T-cell (primary cell): ENCODE measurements around the gene NTM. TPM values are rescaled to one million over a fixed set of nuclear protein-coding genes. Genes with fewer than 3 reads are reported as not detected.

Experiments
- ATAC-seq, 4 experiments: fragments of 200-7000 bp in 3 of 4; fragments of 150-1000 bp in 1 of 4; cut with Tn5 transposase; replicated peaks in 1 of 4; 1 replicate in 3 of 4; 2 replicates in 1 of 4; pipeline ENCODE4 v1.10.0; 2021; ENCODE audit warnings: moderate library complexity in 3 of 4, mild to moderate bottlenecking in 2 of 4, moderate number of reproducible peaks in 1 of 4
- CTCF ChIA-PET, 2 donors: fragments of 300-600 bp; sonication (Branson Sonifier 250); formaldehyde crosslinking; loops; one replicate each; lab custom pipeline; 2022; ENCODE audit warnings: antibody characterized with exemption in 2 of 2; lab: Charles Lee
- POLR2A ChIA-PET, 2 donors: fragments of 300-600 bp; sonication (Branson Sonifier 250); formaldehyde crosslinking; loops; one replicate each; lab custom pipeline; 2022; ENCODE audit warnings: antibody characterized with exemption in 2 of 2; lab: Charles Lee
- DNase-seq, 35 experiments: peaks; one replicate each; pipeline versions ENCODE4 v3.0.0 to v3.0.0-alpha.2; 2013 to 2023
- H3K27ac ChIP-seq: one replicate; pipeline ENCODE4 v1.5.1; 2013; ENCODE audit warnings: low read length
- H3K27me3 ChIP-seq, 2 experiments: replicated peaks in 1 of 2; 1 replicate in 1 of 2; 2 replicates in 1 of 2; pipeline versions ENCODE4 v1.6.1 to v1.7.0; 2013; ENCODE audit warnings: low read length in 1 of 2, mixed read lengths in 1 of 2; ENCODE audit not compliant: control insufficient read depth in 2 of 2, insufficient read depth in 2 of 2; ENCODE audit errors: extremely low read depth in 1 of 2
- H3K36me3 ChIP-seq, 2 donors: 1 replicate in 1 of 2; 2 replicates in 1 of 2; pipeline versions ENCODE4 v1.6.1 to v1.7.0; 2013; ENCODE audit warnings: low read length in 1 of 2; ENCODE audit not compliant: control insufficient read depth in 2 of 2, insufficient read depth in 1 of 2; ENCODE audit errors: extremely low read depth in 1 of 2
- H3K4me1 ChIP-seq, 2 experiments: 1 replicate in 1 of 2; 2 replicates in 1 of 2; pipeline versions ENCODE4 v1.6.1 to v1.7.0; 2013; ENCODE audit warnings: low read length in 2 of 2, mixed read lengths in 1 of 2; ENCODE audit not compliant: insufficient read depth in 2 of 2, control insufficient read depth in 1 of 2; ENCODE audit errors: extremely low read depth in 1 of 2
- H3K4me3 ChIP-seq, 2 donors: 1 replicate in 1 of 2; 2 replicates in 1 of 2; pipeline versions ENCODE4 v1.5.1 to v1.7.0; 2013; ENCODE audit warnings: mild to moderate bottlenecking in 2 of 2, low read length in 1 of 2, moderate library complexity in 1 of 2; ENCODE audit not compliant: control insufficient read depth in 1 of 2; ENCODE audit errors: extremely low read depth in 1 of 2
- H3K9me3 ChIP-seq: 2 replicates; pipeline ENCODE4 v1.7.0; 2013
- H3K27ac Mint-ChIP-seq, 2 donors: one replicate each; pipeline ENCODE4 v1.8.0; 2020 to 2021; ENCODE audit warnings: mild to moderate bottlenecking in 2 of 2, mixed read lengths in 2 of 2
- H3K27me3 Mint-ChIP-seq, 2 donors: one replicate each; pipeline ENCODE4 v1.8.0; 2021 to 2022; ENCODE audit warnings: mixed read lengths in 2 of 2
- H3K36me3 Mint-ChIP-seq: one replicate; pipeline ENCODE4 v1.8.0; 2021; ENCODE audit warnings: mixed read lengths
- H3K4me1 Mint-ChIP-seq, 3 donors: one replicate each; pipeline ENCODE4 v1.8.0; 2020 to 2022; ENCODE audit warnings: mixed read lengths in 3 of 3, mild to moderate bottlenecking in 1 of 3
- H3K4me3 Mint-ChIP-seq, 3 donors: one replicate each; pipeline ENCODE4 v1.8.0; 2020 to 2022; ENCODE audit warnings: mild to moderate bottlenecking in 3 of 3, mixed read lengths in 3 of 3, moderate library complexity in 3 of 3
- H3K9me3 Mint-ChIP-seq, 3 donors: one replicate each; pipeline ENCODE4 v1.8.0; 2020 to 2022; ENCODE audit warnings: mixed read lengths in 3 of 3
- WGBS: methylation state at CpG from one replicate; pipeline ENCODE4 v1.1.5; 2013; ENCODE audit warnings: missing lambda C conversion rate; ENCODE audit not compliant: insufficient coverage; 5-methylcytosine and 5-hydroxymethylcytosine counted together
- total RNA-seq, 35 experiments: library from RNA in 6 of 35; stranded (reverse) in 6 of 35; fragments of 120-200 nt in 1 of 35; gene quantifications; one replicate each; pipeline versions ENCODE4 v1.2.1 to v1.2.4 and lab custom pipeline; 2013 to 2026

The NTM gene
- total RNA-seq, 5 donors from 2014 or later (not counting 1 experiment from before 2014, with no cell fraction given) = not detected

DNA sequence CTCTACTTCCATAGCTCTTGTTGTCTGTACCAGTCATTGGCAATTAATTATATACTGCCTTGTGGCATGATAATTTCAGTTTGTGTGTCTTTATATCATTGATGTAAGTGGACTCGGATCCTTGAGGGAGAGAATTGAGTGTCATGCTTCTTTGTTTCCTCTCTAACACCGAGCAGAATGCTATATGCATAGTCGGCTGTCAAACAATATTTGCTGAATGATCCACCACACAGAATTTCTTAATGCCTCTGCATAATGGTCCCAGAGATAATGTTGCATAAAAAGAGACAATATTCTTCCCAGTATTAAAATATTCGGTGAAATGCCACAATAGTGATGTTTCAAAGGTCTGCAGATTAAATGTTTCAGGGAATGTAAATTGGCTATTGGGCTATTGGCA lies 664.8 kb downstream of the NTM start:
- no peaks in the 10 kb centered on the region for H3K4me1 ChIP-seq
- DNase-seq (no peak), ATAC-seq (no peak)
- ChIA-PET POLR2A (no interaction called here), CTCF (no interaction called here)
- H3K27me3 ChIP-seq = no peaks in the 10 kb centered on the region
- Mint-ChIP-seq H3K27me3 (no peaks in the 10 kb centered on the region), H3K4me1 (no peaks in the 10 kb centered on the region), H3K36me3 (no peaks in the 10 kb centered on the region), H3K9me3 (peaks cover 0 to 10% (median 0%) of the 10 kb centered on the region in 3 donors), H3K4me3 (no peak overlapping the region), H3K27ac (no peak overlapping the region)
- H3K36me3 ChIP-seq = no peaks in the 10 kb centered on the region
- no peaks in the 10 kb centered on the region for H3K9me3 ChIP-seq
- WGBS = 49% methylated on average over 2 of the region's 4 CpGs
- no peak overlapping the region for H3K4me3 ChIP-seq
- no peak overlapping the region for H3K27ac ChIP-seq

DNA sequence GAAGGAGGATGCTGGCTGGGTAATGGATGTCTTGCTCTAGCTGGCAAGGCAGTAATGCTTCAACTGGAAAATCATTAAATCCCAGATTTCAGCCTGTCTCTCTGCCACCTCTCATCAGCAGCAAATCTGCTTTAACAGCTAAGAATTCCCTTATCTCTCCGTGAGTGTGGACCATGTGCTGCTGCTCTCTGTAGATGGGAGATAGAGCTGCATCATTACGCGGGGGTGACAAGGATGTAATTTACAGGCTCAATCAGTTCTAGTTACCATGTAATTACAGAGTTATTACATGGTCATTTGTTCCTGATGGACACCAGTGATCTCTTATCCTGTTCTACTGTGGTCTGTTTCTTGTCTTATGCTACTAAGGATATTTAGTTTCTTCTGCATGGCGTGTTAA lies 665.4 kb downstream of the NTM start:
- no peak overlapping the region for H3K4me3 Mint-ChIP-seq
- no peaks in the 10 kb centered on the region for H3K4me1 ChIP-seq
- no peaks in the 10 kb centered on the region for H3K27me3 Mint-ChIP-seq
- ChIA-PET POLR2A (no interaction called here), CTCF (no interaction called here)
- H3K36me3 Mint-ChIP-seq = no peaks in the 10 kb centered on the region
- H3K9me3 ChIP-seq = no peaks in the 10 kb centered on the region
- H3K9me3 Mint-ChIP-seq = peaks cover 0 to 10% (median 0%) of the 10 kb centered on the region in 3 donors
- no peak for DNase-seq
- H3K36me3 ChIP-seq = no peaks in the 10 kb centered on the region
- no CpG with 5 or more reads among the region's 4 CpGs for WGBS
- H3K27ac ChIP-seq = no peak overlapping the region
- no peak overlapping the region for H3K4me3 ChIP-seq
- H3K27ac Mint-ChIP-seq = no peak overlapping the region
- no peaks in the 10 kb centered on the region for H3K4me1 Mint-ChIP-seq
- no peaks in the 10 kb centered on the region for H3K27me3 ChIP-seq
- no peak for ATAC-seq

- Histone ChIP-seq H3K27ac (no peak overlapping the region), H3K36me3 (no peaks in the 10 kb centered on the region), H3K27me3 (no peaks in the 10 kb centered on the region), H3K4me1 (no peaks in the 10 kb centered on the region), H3K9me3 (no peaks in the 10 kb centered on the region), H3K4me3 (no peak overlapping the region)
- peaks cover 0 to 8% (median 0%) of the 10 kb centered on the region in 3 donors for H3K9me3 Mint-ChIP-seq
- H3K36me3 Mint-ChIP-seq = no peaks in the 10 kb centered on the region
- no peak overlapping the region for H3K27ac Mint-ChIP-seq
- ATAC-seq (no peak), DNase-seq (no peak)
- CTCF ChIA-PET = no interaction called here
- no CpG with 5 or more reads among the region's 2 CpGs for WGBS
- H3K4me1 Mint-ChIP-seq = no peaks in the 10 kb centered on the region
- POLR2A ChIA-PET = no interaction called here
- no peaks in the 10 kb centered on the region for H3K27me3 Mint-ChIP-seq
- no peak overlapping the region for H3K4me3 Mint-ChIP-seq
Measured at GRCh38 chr11:132036220-132036619, 665.8 kb downstream of the NTM start.

GRCh38 chr11:132036746-132037466 lies 666.5 kb downstream of the NTM start:
- no peak overlapping the region for H3K27ac ChIP-seq
- no peaks in the 10 kb centered on the region for H3K27me3 ChIP-seq
- H3K27me3 Mint-ChIP-seq = no peaks in the 10 kb centered on the region
- CTCF ChIA-PET = no interaction called here
- H3K27ac Mint-ChIP-seq = no peak overlapping the region
- H3K36me3 ChIP-seq = no peaks in the 10 kb centered on the region
- DNase-seq (no peak), ATAC-seq (no peak)
- H3K4me3 ChIP-seq = no peak overlapping the region
- H3K4me3 Mint-ChIP-seq = no peak overlapping the region
- H3K9me3 Mint-ChIP-seq = peaks cover 0 to 5% (median 0%) of the 10 kb centered on the region in 3 donors
- whole genome bisulfite sequencing = 80% methylated on average over 3 of the region's 4 CpGs
- no peaks in the 10 kb centered on the region for H3K9me3 ChIP-seq
- no peaks in the 10 kb centered on the region for H3K4me1 ChIP-seq
- POLR2A ChIA-PET = no interaction called here
- no peaks in the 10 kb centered on the region for H3K4me1 Mint-ChIP-seq
- no peaks in the 10 kb centered on the region for H3K36me3 Mint-ChIP-seq

GRCh38 chr11:132037467-132037862 lies 667.0 kb downstream of the NTM start:
- Mint-ChIP-seq H3K4me1 (no peaks in the 10 kb centered on the region), H3K4me3 (no peak overlapping the region), H3K9me3 (peaks cover 0 to 5% (median 0%) of the 10 kb centered on the region in 3 donors), H3K36me3 (no peaks in the 10 kb centered on the region), H3K27ac (no peak overlapping the region), H3K27me3 (no peaks in the 10 kb centered on the region)
- no peak overlapping the region for H3K4me3 ChIP-seq
- no peak overlapping the region for H3K27ac ChIP-seq
- H3K27me3 ChIP-seq = no peaks in the 10 kb centered on the region
- no peaks in the 10 kb centered on the region for H3K36me3 ChIP-seq
- ChIA-PET CTCF (no interaction called here), POLR2A (no interaction called here)
- WGBS = 100% methylated on average over 2 of the region's 3 CpGs
- no peaks in the 10 kb centered on the region for H3K9me3 ChIP-seq
- no peak for DNase-seq
- no peak for ATAC-seq
- no peaks in the 10 kb centered on the region for H3K4me1 ChIP-seq

DNA sequence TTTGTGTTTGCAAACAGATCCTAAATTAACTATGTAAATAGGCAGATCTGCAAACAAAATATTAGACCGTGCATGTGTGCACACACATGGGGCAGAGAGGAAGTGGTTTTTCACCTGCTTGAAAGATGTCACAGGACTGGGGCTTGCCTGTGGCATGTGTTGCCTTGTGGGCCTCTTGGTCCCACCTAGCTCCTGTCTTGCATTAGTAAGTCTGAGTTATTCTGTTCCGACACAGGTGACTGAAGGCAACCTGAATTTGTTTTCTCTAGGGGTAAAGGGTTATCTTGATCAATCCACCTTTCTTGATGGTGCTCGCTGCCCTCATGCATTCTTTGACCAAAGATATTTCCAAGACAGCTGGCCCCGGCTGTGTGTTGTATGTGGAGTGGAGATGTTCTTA lies 667.5 kb downstream of the NTM start:
- Mint-ChIP-seq H3K9me3 (peaks cover 0 to 5% (median 0%) of the 10 kb centered on the region in 3 donors), H3K27me3 (no peaks in the 10 kb centered on the region), H3K4me1 (no peaks in the 10 kb centered on the region), H3K27ac (no peak overlapping the region), H3K4me3 (no peak overlapping the region), H3K36me3 (no peaks in the 10 kb centered on the region)
- no peaks in the 10 kb centered on the region for H3K9me3 ChIP-seq
- DNase-seq = no peak
- no peak for ATAC-seq
- H3K27me3 ChIP-seq = no peaks in the 10 kb centered on the region
- H3K4me3 ChIP-seq = no peak overlapping the region
- ChIA-PET POLR2A (no interaction called here), CTCF (no interaction called here)
- WGBS = 50% methylated on average over 2 of the region's 4 CpGs
- H3K4me1 ChIP-seq = no peaks in the 10 kb centered on the region
- H3K27ac ChIP-seq = no peak overlapping the region
- H3K36me3 ChIP-seq = no peaks in the 10 kb centered on the region
